HepG2 (cell line): ENCODE results near the gene ELOVL5. TPM values are rescaled to one million over a fixed set of nuclear protein-coding genes. Genes with fewer than 3 reads are reported as not detected.

Experiments
- ATAC-seq: fragments of 200-7000 bp; cut with Tn5 transposase; 3 replicates; pipeline ENCODE4 v1.9.1; 2020; ENCODE audit warnings: mild to moderate bottlenecking, moderate library complexity
- Bru-seq: library from RNA; stranded (reverse); fragments of 400-500 nt; gene quantifications from one replicate; lab custom pipeline; 2021; lab: Mats Ljungman, UMichigan
- BruChase-seq, 2 experiments: library from RNA; stranded (reverse); fragments of 400-500 nt; gene quantifications; one replicate each; lab custom pipeline; 2021; lab: Mats Ljungman, UMichigan
- BruUV-seq: library from RNA; stranded (reverse); fragments of 400-500 nt; replicated peaks from 2 replicates; lab custom pipeline; 2021; lab: Mats Ljungman, UMichigan
- CTCF ChIA-PET: fragments of 300-600 bp; formaldehyde crosslinking; extraction: SDS; loops from one replicate; lab custom pipeline; 2021; ENCODE audit warnings: low total read pairs, inconsistent platforms, low intra/inter-chr PET ratio; lab: Yijun Ruan, JAX
- POLR2A ChIA-PET: fragments of 350-600 bp; sonication (Branson Sonifier 250); formaldehyde crosslinking; loops from one replicate; lab custom pipeline; 2020; ENCODE audit warnings: antibody characterized with exemption, inconsistent platforms; lab: Yijun Ruan, JAX
- DNase-seq: peaks from one replicate; pipeline ENCODE4 v3.0.0-alpha.2; 2015; ENCODE audit warnings: low spot score
- FAIRE-seq: peaks from 3 replicates; lab custom pipeline; 2011; peaks lifted over from hg19 to GRCh38; lab: Jason Lieb, UNC
- H2AFZ ChIP-seq: one replicate; pipeline ENCODE4 v1.6.1; 2011; ENCODE audit warnings: low read length, inconsistent platforms
- H3K27ac ChIP-seq: fragments of 300-600 bp; 3 replicates; pipeline ENCODE4 v1.8.0; 2011; ENCODE audit warnings: mixed run types, mild to moderate bottlenecking, mixed read lengths, low read length, inconsistent platforms; ENCODE audit not compliant: insufficient read depth; ENCODE audit errors: extremely low read length
- H3K27me3 ChIP-seq, 2 experiments: fragments of 200-600 bp in 1 of 2; 2 replicates in 1 of 2; 3 replicates in 1 of 2; pipeline versions ENCODE4 v1.6.0 to v1.8.0; 2011; ENCODE audit warnings: low read length in 2 of 2, mild to moderate bottlenecking in 2 of 2, moderate library complexity in 2 of 2, inconsistent platforms in 1 of 2; ENCODE audit not compliant: insufficient read depth in 2 of 2, control insufficient read depth in 1 of 2
- H3K36me3 ChIP-seq, 2 experiments: fragments of 200-600 bp in 1 of 2; replicated peaks in 1 of 2; 2 replicates in 1 of 2; 3 replicates in 1 of 2; pipeline versions ENCODE4 v1.5.1 to v1.8.0; 2011; ENCODE audit warnings: low read length in 2 of 2, inconsistent platforms in 1 of 2; ENCODE audit not compliant: insufficient read depth in 2 of 2, control insufficient read depth in 1 of 2
- H3K4me1 ChIP-seq: 2 replicates; pipeline ENCODE4 v1.5.1; 2012; ENCODE audit warnings: low read length, inconsistent platforms; ENCODE audit not compliant: insufficient read depth
- H3K4me2 ChIP-seq: 2 replicates; pipeline ENCODE4 v1.6.0; 2011; ENCODE audit warnings: low read depth, low read length, inconsistent platforms
- H3K4me3 ChIP-seq, 3 experiments: fragments of 200-600 bp in 1 of 3; sonication (generic), shearing (Covaris generic) in 1 of 3; replicated peaks in 1 of 3; 2 replicates each; pipeline ENCODE4 v1.5.1; 2011 to 2016; ENCODE audit warnings: low read length in 3 of 3, inconsistent platforms in 2 of 3, low read depth in 2 of 3, mild to moderate bottlenecking in 2 of 3, control low read depth in 1 of 3, mixed read lengths in 1 of 3; ENCODE audit not compliant: insufficient read depth in 1 of 3
- H3K79me2 ChIP-seq: one replicate; pipeline ENCODE4 v1.6.1; 2011; ENCODE audit warnings: low read length, inconsistent platforms; ENCODE audit not compliant: insufficient read depth
- H3K9ac ChIP-seq: 2 replicates; pipeline ENCODE4 v1.6.0; 2011; ENCODE audit warnings: mild to moderate bottlenecking, low read depth, low read length, inconsistent platforms; ENCODE audit not compliant: insufficient read depth
- H3K9me3 ChIP-seq: 2 replicates; pipeline ENCODE4 v1.5.1; 2012; ENCODE audit warnings: mild to moderate bottlenecking, low read length
- H4K20me1 ChIP-seq: 2 replicates; pipeline ENCODE4 v1.6.0; 2011; ENCODE audit warnings: inconsistent platforms, mild to moderate bottlenecking, low read length, moderate library complexity; ENCODE audit not compliant: insufficient read depth
- GATA4 ChIP-seq: sonication (generic); IDR thresholded peaks from 2 replicates; pipeline ENCODE4 v1.6.1; 2016; ENCODE audit warnings: antibody characterized with exemption, low read depth, borderline replicate concordance
- HIVEP1 ChIP-seq: sonication (generic); formaldehyde crosslinking; IDR thresholded peaks from 2 replicates; pipeline ENCODE4 v1.4.0; 2020; ENCODE audit warnings: mild to moderate bottlenecking, missing genetic modification reagents
- KLF9 ChIP-seq: IDR thresholded peaks from 2 replicates; pipeline ENCODE4 v1.6.1; 2016; ENCODE audit warnings: low read depth
- KMT2B ChIP-seq: IDR thresholded peaks from 2 replicates; pipeline ENCODE4 v1.6.1; 2016; ENCODE audit warnings: missing genetic modification reagents, missing compliant biosample characterization
- RELA ChIP-seq: sonication (generic); formaldehyde crosslinking; IDR thresholded peaks from 2 replicates; pipeline ENCODE4 v1.4.0; 2020; ENCODE audit warnings: missing genetic modification reagents
- ZBTB42 ChIP-seq: sonication (generic); formaldehyde crosslinking; IDR thresholded peaks from 2 replicates; pipeline ENCODE4 v1.5.0; 2020; ENCODE audit warnings: mild to moderate bottlenecking, missing genetic modification reagents
- ZNF124 ChIP-seq: sonication (generic); formaldehyde crosslinking; IDR thresholded peaks from 2 replicates; pipeline ENCODE4 v1.4.0; 2020; ENCODE audit warnings: missing genetic modification reagents
- ZNF160 ChIP-seq: sonication (generic); formaldehyde crosslinking; IDR thresholded peaks from 2 replicates; pipeline ENCODE4 v1.8.0; 2022; ENCODE audit warnings: mild to moderate bottlenecking, inconsistent platforms, missing genetic modification reagents
- ZNF282 ChIP-seq: fragments of 450-650 bp; IDR thresholded peaks from 2 replicates; pipeline ENCODE4 v1.6.1; 2018; ENCODE audit not compliant: partially characterized antibody
- ZNF326 ChIP-seq: sonication (generic); formaldehyde crosslinking; IDR thresholded peaks from 2 replicates; pipeline ENCODE4 v1.4.0; 2020; ENCODE audit warnings: missing genetic modification reagents, borderline replicate concordance
- ZNF350 ChIP-seq: sonication (generic); formaldehyde crosslinking; IDR thresholded peaks from 2 replicates; pipeline ENCODE4 v1.4.0; 2020; ENCODE audit warnings: mild to moderate bottlenecking, low read depth, missing genetic modification reagents, borderline replicate concordance
- ZNF567 ChIP-seq: sonication (generic); formaldehyde crosslinking; IDR thresholded peaks from 2 replicates; pipeline ENCODE4 v1.8.1; 2023; ENCODE audit warnings: mild to moderate bottlenecking, missing genetic modification reagents, borderline replicate concordance
- WGBS: methylation state at CpG from one replicate; pipeline ENCODE4 v1.1.6; 2017; ENCODE audit warnings: low lambda C conversion rate; 5-methylcytosine and 5-hydroxymethylcytosine counted together
- in situ Hi-C: cut with HindIII; loops from 2 replicates; pipeline ENCODE4 v1.10.0; 2017; ENCODE audit warnings: low pct_unique_long_range_greater_than_20kb; ENCODE audit not compliant: extremely low pct_ligation_motif_present
- intact Hi-C: fragments of 100-400 bp; cut with micrococcal nuclease; formaldehyde crosslinking; loops from one replicate; pipeline ENCODE4 v1.10.0; 2022; ENCODE audit not compliant: unreplicated experiment
- long read RNA-seq, 2 experiments: library from RNA in 1 of 2; library from polyadenylated mRNA in 1 of 2; stranded (forward) in 1 of 2; unstranded in 1 of 2; transcript quantifications; one replicate each; pipeline ENCODE4 v2.0.0, GENCODE V29; 2019 to 2022
- polyA minus RNA-seq, 3 experiments: library from RNA; depleted of rRNA, polyadenylated mRNA; stranded (reverse); fragments of >200 nt; gene quantifications; 2 replicates each; pipeline ENCODE4 v1.2.3, GENCODE V29; 2011; ENCODE audit warnings: low replicate concordance in 1 of 3
- polyA plus RNA-seq, 8 experiments: library from polyadenylated mRNA; depleted of rRNA in 3 of 8; stranded (reverse) in 7 of 8; unstranded in 1 of 8; fragments of >200 nt; fragmentation: Illumina TruSeq in 4 of 8; extraction: Trizol in 4 of 8; gene quantifications; 2 replicates each; pipeline versions ENCODE4 v1.2.1 to v1.2.3, GENCODE V29; 2011 to 2016; ENCODE audit warnings: low read depth in 4 of 8, missing spikeins in 1 of 8, mixed read lengths in 1 of 8; ENCODE audit not compliant: insufficient read depth in 1 of 8
- total RNA-seq, 5 experiments: library from RNA; depleted of rRNA; stranded (reverse); fragments of >200 nt; fragmentation: Illumina TruSeq; extraction: Trizol; gene quantifications; 2 replicates each; pipeline ENCODE4 v1.2.3, GENCODE V29; 2016; ENCODE audit warnings: low read depth in 1 of 5
- TF ChIP-seq, protein P1 (sequence below): sonication (generic); formaldehyde crosslinking; IDR thresholded peaks from 2 replicates; pipeline ENCODE4 v1.5.0; 2020; ENCODE audit warnings: missing genetic modification reagents
- TF ChIP-seq, protein P2 (sequence below): IDR thresholded peaks from 2 replicates; pipeline ENCODE4 v1.6.1; 2012; ENCODE audit warnings: inconsistent platforms
- TF ChIP-seq, protein P3 (sequence below): sonication (generic); formaldehyde crosslinking; IDR thresholded peaks from 2 replicates; pipeline ENCODE4 v1.8.0; 2022; ENCODE audit warnings: mild to moderate bottlenecking, missing genetic modification reagents; ENCODE audit not compliant: insufficient replicate concordance

The ELOVL5 gene
- total RNA-seq (2016; rRNA removed; fragmentation: Illumina TruSeq; extraction: Trizol) (43.9 and 72.4 TPM in 2 replicates), polyA plus RNA-seq (2011; rRNA removed) (50.1 and 51.9 TPM in 2 replicates), polyA minus RNA-seq (2011; rRNA and poly(A)+ RNA removed; ENCODE audit: low replicate concordance) (88.1 and 141 TPM in 2 replicates), Bru-seq, nascent RNA (percentile 80 among the genes with signal in this experiment), BruChase-seq, experiment 1, labeled RNA remaining after a 6-hour chase (percentile 83 among the genes with signal in this experiment), BruChase-seq, experiment 2, labeled RNA remaining after a 2-hour chase (percentile 77 among the genes with signal in this experiment)
- total RNA-seq (2016; cell fraction: cytosol; rRNA removed; fragmentation: Illumina TruSeq; extraction: Trizol; ENCODE audit: low read depth) = 13.9 and 14.9 TPM in 2 replicates
- 38.2 and 72.3 TPM in 2 replicates for total RNA-seq (2016; cell fraction: insoluble cytoplasmic fraction; rRNA removed; fragmentation: Illumina TruSeq; extraction: Trizol)
- 35.5 and 41.3 TPM in 2 replicates for total RNA-seq (2016; cell fraction: membrane; rRNA removed; fragmentation: Illumina TruSeq; extraction: Trizol)
- total RNA-seq (2016; cell fraction: nucleus; rRNA removed; fragmentation: Illumina TruSeq; extraction: Trizol) = 100 and 107 TPM in 2 replicates
- 25.4 and 42.1 TPM in 2 replicates for polyA plus RNA-seq (2011; cell fraction: cytosol; rRNA removed)
- polyA plus RNA-seq (2011; cell fraction: nucleus; rRNA removed) = 43.1 and 55.3 TPM in 2 replicates
- 83.4 and 101 TPM in 2 replicates for polyA plus RNA-seq (2012)
- polyA plus RNA-seq (2016; cell fraction: cytosol; fragmentation: Illumina TruSeq; extraction: Trizol; ENCODE audit: low read depth) = 10.8 and 11.0 TPM in 2 replicates
- polyA plus RNA-seq (2016; cell fraction: insoluble cytoplasmic fraction; fragmentation: Illumina TruSeq; extraction: Trizol; ENCODE audit: low read depth) = 47.3 and 49.0 TPM in 2 replicates
- polyA plus RNA-seq (2016; cell fraction: membrane; fragmentation: Illumina TruSeq; extraction: Trizol; ENCODE audit: low read depth) = 27.9 and 31.0 TPM in 2 replicates
- polyA plus RNA-seq (2016; cell fraction: nucleus; fragmentation: Illumina TruSeq; extraction: Trizol; ENCODE audit: insufficient read depth, low read depth) = 151 and 157 TPM in 2 replicates
- 50.1 and 59.2 TPM in 2 replicates for polyA minus RNA-seq (2011; cell fraction: cytosol; rRNA and poly(A)+ RNA removed)
- polyA minus RNA-seq (2011; cell fraction: nucleus; rRNA and poly(A)+ RNA removed) = 54.8 and 92.7 TPM in 2 replicates
- long read RNA-seq, experiment 1, transcript ELOVL5-201 (8 exons, 2,827 nt) = major isoform, 60 of 78 reads
- long read RNA-seq, experiment 1, partial matches to known transcripts = 10 of 78 reads
- long read RNA-seq, experiment 1, other reads (novel, unspliced or antisense) = 5 of 78 reads
- long read RNA-seq, experiment 2, transcript ELOVL5-202 (3 exons, 580 nt) = minor isoform, 6 of 124 reads
- long read RNA-seq, experiment 2, transcript ELOVL5-201 (8 exons, 2,827 nt) = major isoform, 18 of 124 reads
- long read RNA-seq, experiment 2, partial matches to known transcripts = 4 of 124 reads
- long read RNA-seq, experiment 2, other reads (novel, unspliced or antisense) = 96 of 124 reads

DNA sequence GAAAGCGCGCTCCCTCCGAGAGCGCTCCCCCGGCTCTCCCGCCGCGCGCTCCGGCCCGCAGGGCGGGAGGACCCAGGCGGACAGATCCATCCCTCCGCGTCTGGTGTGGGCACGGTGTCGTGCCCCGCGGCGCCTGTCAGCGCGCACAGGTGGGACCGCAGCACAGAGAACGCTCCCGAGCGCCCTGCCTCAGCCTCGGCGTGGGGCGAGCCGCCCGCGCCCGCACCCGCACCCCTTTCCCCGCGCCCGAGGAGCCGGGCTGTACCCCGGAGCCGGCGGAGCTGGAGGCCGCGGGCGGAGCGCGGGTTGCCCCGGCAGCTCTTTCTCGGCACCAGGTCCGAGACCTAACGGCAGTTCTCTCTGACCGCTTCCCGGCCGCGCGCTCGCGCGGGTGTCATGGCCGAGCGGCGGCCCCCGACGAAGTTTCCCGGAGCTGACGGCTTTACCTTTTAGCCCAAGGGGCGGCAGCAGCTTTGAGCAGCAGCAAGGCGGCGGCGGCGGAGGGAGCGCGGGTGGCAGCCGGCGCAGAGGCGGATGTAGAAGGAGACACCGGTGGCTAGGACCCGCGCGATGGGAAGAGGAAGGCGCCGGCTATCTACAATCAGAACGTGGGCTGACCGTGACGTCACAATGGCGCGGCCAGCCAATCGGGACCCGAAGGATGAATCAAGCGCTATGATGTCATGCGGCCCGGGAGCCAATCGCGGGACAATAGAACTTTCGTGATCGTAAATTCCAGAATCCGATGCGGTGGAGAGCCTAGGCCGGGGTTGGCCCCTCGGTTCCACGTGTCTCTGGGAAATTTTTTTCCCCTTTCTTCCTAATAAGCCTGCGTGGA, at the start of gene ELOVL5:
Gene ELOVL5 (minus strand): TSS at position 580 of the 838 bp plus-strand sequence. CDS start 53,251 bp downstream, outside the sequence.
- POLR2A ChIA-PET = interaction anchor here (1.6 to 2.2 kb wide), 2 partner anchors 11 kb away, joined by 5 to 11 read pairs; no protein-coding TSS in a partner anchor
- peak within 1 kb of the TSS; percentile 69 to 91 (median 91) for H3K4me3 ChIP-seq
- H2AFZ ChIP-seq = peak within 1 kb of the TSS; percentile 69
- in situ Hi-C loops (no loop called here), intact Hi-C loops (loop anchor here (1.0 to 5.0 kb wide), 4 partner anchors 11 to 176 kb away; no protein-coding TSS in a partner anchor)
- 1% methylated on average over 78 of the region's 101 CpGs for WGBS
- DNase-seq = peak; percentile 81
- H3K9ac ChIP-seq = peak within 1 kb of the TSS; percentile 85
- ATAC-seq = peak; percentile 84
- BruUV-seq = no TSS peak
- CTCF ChIA-PET = no interaction called here
- H3K36me3 ChIP-seq = no peaks in the 10 kb centered on the region
- FAIRE-seq = no peak
- H3K27ac ChIP-seq = peak within 1 kb of the TSS; percentile 66
- H3K27me3 ChIP-seq = peaks cover 0 to 29% of the 10 kb centered on the region in 2 experiments; a peak in 4 of 5 replicates
- peaks cover 38% of the 10 kb centered on the region for H3K79me2 ChIP-seq
- H3K9me3 ChIP-seq = no peaks in the 10 kb centered on the region
- H3K4me1 ChIP-seq = peaks cover 23% of the 10 kb centered on the region
- peak within 1 kb of the TSS; percentile 95 for H3K4me2 ChIP-seq
- H4K20me1 ChIP-seq = peaks cover 22% of the 10 kb centered on the region; the same call in 1 of the 2 replicates
- TF ChIP-seq ZNF350 (CRISPR knock-in tag) = peak; percentile 48
- no peak for TF ChIP-seq ZNF567
- peak; percentile 55; the same call in 1 of the 2 replicates for TF ChIP-seq KMT2B (CRISPR knock-in tag)
- TF ChIP-seq ZNF124 = no peak
- TF ChIP-seq, protein P1, sequence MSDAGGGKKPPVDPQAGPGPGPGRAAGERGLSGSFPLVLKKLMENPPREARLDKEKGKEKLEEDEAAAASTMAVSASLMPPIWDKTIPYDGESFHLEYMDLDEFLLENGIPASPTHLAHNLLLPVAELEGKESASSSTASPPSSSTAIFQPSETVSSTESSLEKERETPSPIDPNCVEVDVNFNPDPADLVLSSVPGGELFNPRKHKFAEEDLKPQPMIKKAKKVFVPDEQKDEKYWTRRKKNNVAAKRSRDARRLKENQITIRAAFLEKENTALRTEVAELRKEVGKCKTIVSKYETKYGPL (CRISPR knock-in tag) = no peak
- TF ChIP-seq KLF9 (CRISPR knock-in tag) = no peak
- TF ChIP-seq ZNF326 (CRISPR knock-in tag) = no peak
- TF ChIP-seq HIVEP1 (CRISPR knock-in tag) = peak; percentile 67
- TF ChIP-seq ZNF160 (CRISPR knock-in tag) = peak; percentile 50; the same call in 1 of the 2 replicates
- TF ChIP-seq, protein P2, sequence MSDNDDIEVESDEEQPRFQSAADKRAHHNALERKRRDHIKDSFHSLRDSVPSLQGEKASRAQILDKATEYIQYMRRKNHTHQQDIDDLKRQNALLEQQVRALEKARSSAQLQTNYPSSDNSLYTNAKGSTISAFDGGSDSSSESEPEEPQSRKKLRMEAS = peak; percentile 70; the same call in 1 of the 2 replicates
- TF ChIP-seq, protein P3, sequence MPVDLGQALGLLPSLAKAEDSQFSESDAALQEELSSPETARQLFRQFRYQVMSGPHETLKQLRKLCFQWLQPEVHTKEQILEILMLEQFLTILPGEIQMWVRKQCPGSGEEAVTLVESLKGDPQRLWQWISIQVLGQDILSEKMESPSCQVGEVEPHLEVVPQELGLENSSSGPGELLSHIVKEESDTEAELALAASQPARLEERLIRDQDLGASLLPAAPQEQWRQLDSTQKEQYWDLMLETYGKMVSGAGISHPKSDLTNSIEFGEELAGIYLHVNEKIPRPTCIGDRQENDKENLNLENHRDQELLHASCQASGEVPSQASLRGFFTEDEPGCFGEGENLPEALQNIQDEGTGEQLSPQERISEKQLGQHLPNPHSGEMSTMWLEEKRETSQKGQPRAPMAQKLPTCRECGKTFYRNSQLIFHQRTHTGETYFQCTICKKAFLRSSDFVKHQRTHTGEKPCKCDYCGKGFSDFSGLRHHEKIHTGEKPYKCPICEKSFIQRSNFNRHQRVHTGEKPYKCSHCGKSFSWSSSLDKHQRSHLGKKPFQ (CRISPR knock-in tag) = no peak
- TF ChIP-seq RELA (CRISPR knock-in tag) = 0 out of 2 replicates have a peak, but pooled peaks have one; percentile 12
- no peak for TF ChIP-seq ZBTB42 (CRISPR knock-in tag)
- 0 out of 2 replicates have a peak, but pooled peaks have one; percentile 5 for TF ChIP-seq GATA4
- TF ChIP-seq ZNF282 = no peak
